ENCODE data around the gene PTPN4. TPM values are rescaled to one million over a fixed set of nuclear protein-coding genes. Genes with fewer than 3 reads are reported as not detected.

The PTPN4 gene
- total RNA-seq, 1 donor: 19.5 TPM

GRCh38 chr2:119792907-119793312, 33.2 kb downstream of the PTPN4 start:
- peaks cover 4% of the 10 kb centered on the region for H4K20me1 ChIP-seq (ENCODE audit: insufficient read depth, low read length)
- TF ChIP-seq, protein P1, sequence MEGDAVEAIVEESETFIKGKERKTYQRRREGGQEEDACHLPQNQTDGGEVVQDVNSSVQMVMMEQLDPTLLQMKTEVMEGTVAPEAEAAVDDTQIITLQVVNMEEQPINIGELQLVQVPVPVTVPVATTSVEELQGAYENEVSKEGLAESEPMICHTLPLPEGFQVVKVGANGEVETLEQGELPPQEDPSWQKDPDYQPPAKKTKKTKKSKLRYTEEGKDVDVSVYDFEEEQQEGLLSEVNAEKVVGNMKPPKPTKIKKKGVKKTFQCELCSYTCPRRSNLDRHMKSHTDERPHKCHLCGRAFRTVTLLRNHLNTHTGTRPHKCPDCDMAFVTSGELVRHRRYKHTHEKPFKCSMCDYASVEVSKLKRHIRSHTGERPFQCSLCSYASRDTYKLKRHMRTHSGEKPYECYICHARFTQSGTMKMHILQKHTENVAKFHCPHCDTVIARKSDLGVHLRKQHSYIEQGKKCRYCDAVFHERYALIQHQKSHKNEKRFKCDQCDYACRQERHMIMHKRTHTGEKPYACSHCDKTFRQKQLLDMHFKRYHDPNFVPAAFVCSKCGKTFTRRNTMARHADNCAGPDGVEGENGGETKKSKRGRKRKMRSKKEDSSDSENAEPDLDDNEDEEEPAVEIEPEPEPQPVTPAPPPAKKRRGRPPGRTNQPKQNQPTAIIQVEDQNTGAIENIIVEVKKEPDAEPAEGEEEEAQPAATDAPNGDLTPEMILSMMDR (IDR thresholded peaks at IDR 0.05; ENCODE audit: extremely low read depth, low read depth, low read length): no peak
- no peaks in the 10 kb centered on the region for H3K9me3 ChIP-seq (ENCODE audit: low read depth, low read length)
- H3K4me1 ChIP-seq (ENCODE audit: insufficient read depth, low read length): no peaks in the 10 kb centered on the region
- H3K36me3 ChIP-seq (ENCODE audit: insufficient read depth, low read length): no peaks in the 10 kb centered on the region
- no peaks in the 10 kb centered on the region for H3K27me3 ChIP-seq (ENCODE audit: insufficient read depth, low read length)
- DNase-seq (ENCODE audit: insufficient read length, low spot score, missing footprints): no peak
- H3K79me2 ChIP-seq (ENCODE audit: insufficient read depth, low read length): peaks cover 11% of the 10 kb centered on the region
- no peak overlapping the region for H3K4me3 ChIP-seq (ENCODE audit: insufficient read depth, low read length)
- H3K4me2 ChIP-seq (ENCODE audit: insufficient read depth, low read length): no peak overlapping the region
- no peak overlapping the region for H2AFZ ChIP-seq (ENCODE audit: low read length)
- no peak overlapping the region for H3K27ac ChIP-seq (ENCODE audit: low read depth, low read length)

GRCh38 chr2:119794237-119794636, 34.5 kb downstream of the PTPN4 start:
- Histone ChIP-seq H3K27ac (ENCODE audit: low read depth, low read length) (no peak overlapping the region), H3K4me1 (ENCODE audit: insufficient read depth, low read length) (no peaks in the 10 kb centered on the region), H4K20me1 (ENCODE audit: insufficient read depth, low read length) (peaks cover 4% of the 10 kb centered on the region), H3K27me3 (ENCODE audit: insufficient read depth, low read length) (no peaks in the 10 kb centered on the region), H3K9me3 (ENCODE audit: low read depth, low read length) (no peaks in the 10 kb centered on the region), H3K36me3 (ENCODE audit: insufficient read depth, low read length) (no peaks in the 10 kb centered on the region), H2AFZ (ENCODE audit: low read length) (no peak overlapping the region), H3K79me2 (ENCODE audit: insufficient read depth, low read length) (peaks cover 8% of the 10 kb centered on the region), H3K4me2 (ENCODE audit: insufficient read depth, low read length) (no peak overlapping the region), H3K4me3 (ENCODE audit: insufficient read depth, low read length) (no peak overlapping the region)
- DNase-seq (ENCODE audit: insufficient read length, low spot score, missing footprints): no peak
- TF ChIP-seq, protein P1 (IDR thresholded peaks at IDR 0.05; ENCODE audit: extremely low read depth, low read depth, low read length): no peak

DNA sequence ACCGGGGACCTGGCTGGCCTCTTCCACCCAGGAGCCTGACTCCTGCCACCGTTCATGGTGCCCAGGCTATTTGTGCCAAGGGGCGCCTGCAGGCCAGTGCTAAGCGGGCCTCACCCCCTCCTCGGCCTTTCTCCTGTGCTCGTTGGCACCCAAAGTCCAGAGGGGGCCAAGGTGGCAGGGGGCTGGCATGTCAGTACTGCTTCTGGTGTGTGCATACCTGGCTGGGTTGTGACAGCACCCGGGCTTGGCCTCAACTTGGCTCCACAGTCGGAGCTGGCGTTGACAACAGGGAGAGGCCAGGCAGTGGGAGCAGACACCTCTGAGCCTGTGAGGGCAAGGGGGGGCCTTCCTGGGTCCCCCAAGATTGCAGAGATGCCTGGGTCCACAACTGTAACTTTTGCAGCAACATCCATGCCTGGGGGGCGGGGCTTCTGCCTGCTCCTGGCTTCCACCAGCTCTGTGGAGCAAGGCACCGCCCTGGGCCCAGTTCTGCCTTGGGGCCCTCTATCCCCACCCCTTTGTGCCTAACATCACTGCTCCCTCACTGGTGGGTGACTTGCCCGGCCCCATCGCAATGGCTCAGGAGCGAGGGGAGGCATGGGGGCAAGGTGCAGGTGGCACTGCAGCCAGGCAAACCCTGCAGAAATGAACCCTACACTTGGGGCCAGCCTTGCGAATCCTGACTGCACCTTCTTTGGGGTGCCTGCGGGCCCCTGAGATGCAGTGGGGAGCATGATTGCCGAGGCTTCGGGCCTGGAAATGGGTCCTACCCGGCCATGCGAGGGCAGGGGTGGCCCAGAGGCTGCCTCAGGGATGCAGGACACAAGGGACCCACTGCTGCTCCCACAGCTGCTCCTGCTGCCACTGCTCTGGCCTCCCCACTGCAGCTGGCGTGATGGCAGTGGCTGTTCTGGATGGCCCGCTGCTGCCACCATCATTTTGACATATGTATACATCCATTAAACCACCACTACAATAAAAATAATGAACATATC, 35.9 kb downstream of the PTPN4 start:
- peaks cover 8% of the 10 kb centered on the region for H3K79me2 ChIP-seq (ENCODE audit: insufficient read depth, low read length)

More for the DNA sequence above, 35.9 kb downstream of the PTPN4 start:
- no peak overlapping the region for H3K27ac ChIP-seq (ENCODE audit: low read depth, low read length)
- H4K20me1 ChIP-seq (ENCODE audit: insufficient read depth, low read length): peaks cover 7% of the 10 kb centered on the region
- no peaks in the 10 kb centered on the region for H3K27me3 ChIP-seq (ENCODE audit: insufficient read depth, low read length)
- no peak overlapping the region for H3K4me3 ChIP-seq (ENCODE audit: insufficient read depth, low read length)
- H3K9me3 ChIP-seq (ENCODE audit: low read depth, low read length): no peaks in the 10 kb centered on the region
- H3K4me2 ChIP-seq (ENCODE audit: insufficient read depth, low read length): no peak overlapping the region
- TF ChIP-seq, protein P1 (IDR thresholded peaks at IDR 0.05; ENCODE audit: extremely low read depth, low read depth, low read length): no peak
- no peak overlapping the region for H2AFZ ChIP-seq (ENCODE audit: low read length)
- no peak for DNase-seq (ENCODE audit: insufficient read length, low spot score, missing footprints)
- H3K4me1 ChIP-seq (ENCODE audit: insufficient read depth, low read length): no peaks in the 10 kb centered on the region
- H3K36me3 ChIP-seq (ENCODE audit: insufficient read depth, low read length): no peaks in the 10 kb centered on the region

Measured in osteoblast (primary cell).